GM18507 (cell line): ENCODE data around the gene CMTM2.
"Not testable (repeated sequence)": the region's sequence is repeated elsewhere in the genome, so short reads cannot be mapped to it uniquely, and the experiment has no call there.

Source experiments
- DNase-seq: peaks from one replicate; pipeline ENCODE4 v3.0.0; 2011; ENCODE audit warnings: low read depth; ENCODE audit not compliant: insufficient read length; ENCODE audit errors: extremely low spot score
- FAIRE-seq: peaks from 2 replicates; lab custom pipeline; 2011; peaks lifted over from hg19 to GRCh38; lab: Jason Lieb, UNC

The CMTM2 gene

GRCh38 chr16:66621973-66622372 is 42.7 kb downstream of the CMTM2 start:
- FAIRE-seq (no peak), DNase-seq (no peak)

- DNase-seq, result no peak
- no peak for FAIRE-seq
Measured at GRCh38 chr16:66622863-66623262, 43.6 kb downstream of the CMTM2 start.

GRCh38 chr16:66623755-66624154 is 44.5 kb downstream of the CMTM2 start:
- DNase-seq, result no peak

GRCh38 chr16:66627611-66628378 is 48.5 kb downstream of the CMTM2 start:
- not testable (repeated sequence) for FAIRE-seq, DNase-seq

More at GRCh38 chr16:66623755-66624154, 44.5 kb downstream of the CMTM2 start:
- no peak for FAIRE-seq

- no peak for FAIRE-seq
- no peak for DNase-seq
Measured at GRCh38 chr16:66629856-66630255, 50.6 kb downstream of the CMTM2 start.

- DNase-seq, FAIRE-seq: not testable (repeated sequence)
Measured at GRCh38 chr16:66630561-66631260, 51.4 kb downstream of the CMTM2 start.

- not testable (repeated sequence) for FAIRE-seq, DNase-seq
Measured at GRCh38 chr16:66631558-66631957, 52.3 kb downstream of the CMTM2 start.

- no peak for FAIRE-seq
Measured at GRCh38 chr16:66634527-66635196, 55.4 kb downstream of the CMTM2 start.

GRCh38 chr16:66635406-66635805 is 56.1 kb downstream of the CMTM2 start:
- FAIRE-seq, result no peak
- no peak for DNase-seq

More at GRCh38 chr16:66634527-66635196, 55.4 kb downstream of the CMTM2 start:
- no peak for DNase-seq

GRCh38 chr16:66636199-66636598 is 56.9 kb downstream of the CMTM2 start:
- DNase-seq (no peak), FAIRE-seq (no peak)

- DNase-seq (no peak), FAIRE-seq (no peak)
Measured at GRCh38 chr16:66637806-66638205, 58.5 kb downstream of the CMTM2 start.
